Ascending aorta (tissue), 2 donors: ENCODE results near the gene SUPT3H. TPM values are rescaled to one million over a fixed set of nuclear protein-coding genes. Genes with fewer than 3 reads are reported as not detected.

Source experiments
- DNase-seq, 2 donors: peaks; one replicate each; pipeline ENCODE4 v3.0.0-alpha.2; 2019; ENCODE audit warnings: low spot score in 2 of 2
- H3K27ac ChIP-seq, 2 donors: fragments of 200-600 bp; sonication (generic); one replicate each; pipeline ENCODE4 v1.5.1; 2016 to 2017; ENCODE audit warnings: mild to moderate bottlenecking in 1 of 2
- H3K27me3 ChIP-seq: fragments of 200-600 bp; sonication (generic); one replicate; pipeline ENCODE4 v1.5.1; 2017
- H3K36me3 ChIP-seq, 2 donors: fragments of 200-600 bp; sonication (generic); one replicate each; pipeline ENCODE4 v1.5.1; 2016
- H3K4me1 ChIP-seq, 2 donors: fragments of 200-600 bp; sonication (generic); one replicate each; pipeline ENCODE4 v1.5.1; 2016 to 2017; ENCODE audit warnings: mild to moderate bottlenecking in 1 of 2
- H3K4me3 ChIP-seq, 2 donors: fragments of 200-600 bp; sonication (generic); one replicate each; pipeline ENCODE4 v1.5.1; 2016 to 2017; ENCODE audit warnings: mild to moderate bottlenecking in 1 of 2
- H3K9me3 ChIP-seq, 2 donors: fragments of 200-600 bp; sonication (generic); one replicate each; pipeline ENCODE4 v1.5.1; 2016
- CTCF ChIP-seq, 3 experiments: fragments of 200-600 bp in 2 of 3; fragments of 450-650 bp in 1 of 3; sonication (generic) in 2 of 3; IDR thresholded peaks; one replicate each; pipeline ENCODE4 v1.5.1; 2016 to 2019; ENCODE audit warnings: antibody characterized with exemption in 3 of 3, mild to moderate bottlenecking in 1 of 3, moderate library complexity in 1 of 3
- intact Hi-C: fragments of 100-400 bp; cut with DNase I; formaldehyde crosslinking; loops from one replicate; pipeline ENCODE4 v1.15.1; 2023
- total RNA-seq: library from RNA; depleted of rRNA; stranded (reverse); fragments of >200 nt; gene quantifications from one replicate; pipeline ENCODE4 v1.1.0, GENCODE V29; 2016

The SUPT3H gene
- total RNA-seq, 1 donor from 2014 or later, result not detected

- Histone ChIP-seq H3K9me3 (no peaks in the 10 kb centered on the region), H3K4me1 (no peaks in the 10 kb centered on the region), H3K27ac (no peak overlapping the region), H3K27me3 (no peaks in the 10 kb centered on the region), H3K36me3 (no peaks in the 10 kb centered on the region), H3K4me3 (no peak overlapping the region)
- TF ChIP-seq CTCF (IDR thresholded peaks at IDR 0.05), result no peak
- DNase-seq, result no peak
- intact Hi-C loops, result no loop called here
Observed at GRCh38 chr6:44995486-44996132, 382.1 kb downstream of the SUPT3H start.

GRCh38 chr6:44989391-44989790 lies 388.3 kb downstream of the SUPT3H start:
- Histone ChIP-seq H3K4me3 (no peak overlapping the region), H3K27me3 (no peaks in the 10 kb centered on the region), H3K36me3 (no peaks in the 10 kb centered on the region), H3K9me3 (no peaks in the 10 kb centered on the region), H3K4me1 (no peaks in the 10 kb centered on the region), H3K27ac (no peak overlapping the region)
- intact Hi-C loops, result no loop called here
- no peak for TF ChIP-seq CTCF (IDR thresholded peaks at IDR 0.05)
- no peak for DNase-seq

- no peak for DNase-seq
- Histone ChIP-seq H3K27me3 (no peaks in the 10 kb centered on the region), H3K9me3 (no peaks in the 10 kb centered on the region), H3K4me1 (no peaks in the 10 kb centered on the region), H3K4me3 (no peak overlapping the region), H3K36me3 (no peaks in the 10 kb centered on the region), H3K27ac (no peak overlapping the region)
- intact Hi-C loops, result no loop called here
- TF ChIP-seq CTCF (IDR thresholded peaks at IDR 0.05), result no peak
Observed at GRCh38 chr6:44985006-44985405, 392.7 kb downstream of the SUPT3H start.

- no peaks in the 10 kb centered on the region for H3K9me3 ChIP-seq
- no peaks in the 10 kb centered on the region for H3K27me3 ChIP-seq
- no peaks in the 10 kb centered on the region for H3K4me1 ChIP-seq
- no peak for TF ChIP-seq CTCF (IDR thresholded peaks at IDR 0.05)
- no peak for DNase-seq
- intact Hi-C loops, result no loop called here
- no peaks in the 10 kb centered on the region for H3K36me3 ChIP-seq
- no peak overlapping the region for H3K4me3 ChIP-seq
- no peak overlapping the region for H3K27ac ChIP-seq
Observed at GRCh38 chr6:44983467-44984365, 394.0 kb downstream of the SUPT3H start.

- H3K27me3 ChIP-seq, result no peaks in the 10 kb centered on the region
- no peaks in the 10 kb centered on the region for H3K9me3 ChIP-seq
- no peak for TF ChIP-seq CTCF (IDR thresholded peaks at IDR 0.05)
- H3K36me3 ChIP-seq, result no peaks in the 10 kb centered on the region
- no peak overlapping the region for H3K4me3 ChIP-seq
- no peak for DNase-seq
- peaks cover 0 to 3% of the 10 kb centered on the region in 2 donors for H3K4me1 ChIP-seq
- H3K27ac ChIP-seq, result no peak overlapping the region
- intact Hi-C loops, result no loop called here
Observed at GRCh38 chr6:44980841-44981240, 396.9 kb downstream of the SUPT3H start.
